Fibroblast of pulmonary artery (primary cell): Measurements from ENCODE around the gene CENPL.

Source experiments
- DNase-seq: peaks from one replicate; pipeline ENCODE4 v3.0.0-alpha.2; 2010; ENCODE audit warnings: low read depth
- H3K4me3 ChIP-seq: replicated peaks from 2 replicates; pipeline ENCODE4 v1.5.1; 2011; ENCODE audit warnings: low read depth, mild to moderate bottlenecking, control low read depth, low read length, moderate library complexity
- CTCF ChIP-seq: IDR thresholded peaks from 2 replicates; pipeline ENCODE4 v1.5.1; 2011; ENCODE audit warnings: mild to moderate bottlenecking, control low read depth, low read length, inconsistent platforms; ENCODE audit errors: missing control alignments

Gene CENPL

GRCh38 chr1:173753830-173754229 lies 70.9 kb downstream of the CENPL start:
- no peak for TF ChIP-seq CTCF
- H3K4me3 ChIP-seq: no peak overlapping the region

More at GRCh38 chr1:173753830-173754229, 70.9 kb downstream of the CENPL start:
- DNase-seq: no peak
